Right atrium auricular region (tissue), 2 donors: ENCODE data around the gene RANGAP1. TPM values are rescaled to one million over a fixed set of nuclear protein-coding genes. Genes with fewer than 3 reads are reported as not detected.

Experiments used
- DNase-seq: peaks from one replicate; pipeline ENCODE4 v3.0.0-alpha.2; 2019; ENCODE audit warnings: low spot score
- H3K27ac ChIP-seq, 2 donors: fragments of 200-600 bp; sonication (generic); 1 replicate in 1 of 2; 2 replicates in 1 of 2; pipeline ENCODE4 v1.5.1; 2016 to 2019
- H3K27me3 ChIP-seq, 2 donors: fragments of 200-600 bp; sonication (generic); one replicate each; pipeline versions ENCODE4 v1.5.1 to v1.6.0; 2017 to 2019
- H3K36me3 ChIP-seq: fragments of 200-600 bp; sonication (generic); one replicate; pipeline ENCODE4 v1.5.1; 2016
- H3K4me1 ChIP-seq, 2 donors: fragments of 200-600 bp; sonication (generic); one replicate each; pipeline versions ENCODE4 v1.5.1 to v1.6.0; 2017 to 2019
- H3K4me3 ChIP-seq, 2 donors: fragments of 200-600 bp; sonication (generic); 1 replicate in 1 of 2; 2 replicates in 1 of 2; pipeline ENCODE4 v1.5.1; 2017 to 2019; ENCODE audit warnings: mild to moderate bottlenecking in 1 of 2, moderate library complexity in 1 of 2
- H3K9me3 ChIP-seq, 2 donors: fragments of 200-600 bp; sonication (generic); one replicate each; pipeline ENCODE4 v1.5.1; 2019
- total RNA-seq, 2 donors: library from RNA; depleted of rRNA; stranded (reverse); fragments of >200 nt; gene quantifications; one replicate each; pipeline ENCODE4 v1.1.0, GENCODE V29; 2016
- TF ChIP-seq, protein P1 (sequence below), 2 donors: fragments of 200-600 bp; sonication (generic); IDR thresholded peaks; one replicate each; pipeline ENCODE4 v1.5.1; 2019; ENCODE audit warnings: antibody characterized with exemption in 2 of 2

RANGAP1 gene
- total RNA-seq, 2 donors from 2014 or later, result 22.3 to 33.3 TPM

DNA sequence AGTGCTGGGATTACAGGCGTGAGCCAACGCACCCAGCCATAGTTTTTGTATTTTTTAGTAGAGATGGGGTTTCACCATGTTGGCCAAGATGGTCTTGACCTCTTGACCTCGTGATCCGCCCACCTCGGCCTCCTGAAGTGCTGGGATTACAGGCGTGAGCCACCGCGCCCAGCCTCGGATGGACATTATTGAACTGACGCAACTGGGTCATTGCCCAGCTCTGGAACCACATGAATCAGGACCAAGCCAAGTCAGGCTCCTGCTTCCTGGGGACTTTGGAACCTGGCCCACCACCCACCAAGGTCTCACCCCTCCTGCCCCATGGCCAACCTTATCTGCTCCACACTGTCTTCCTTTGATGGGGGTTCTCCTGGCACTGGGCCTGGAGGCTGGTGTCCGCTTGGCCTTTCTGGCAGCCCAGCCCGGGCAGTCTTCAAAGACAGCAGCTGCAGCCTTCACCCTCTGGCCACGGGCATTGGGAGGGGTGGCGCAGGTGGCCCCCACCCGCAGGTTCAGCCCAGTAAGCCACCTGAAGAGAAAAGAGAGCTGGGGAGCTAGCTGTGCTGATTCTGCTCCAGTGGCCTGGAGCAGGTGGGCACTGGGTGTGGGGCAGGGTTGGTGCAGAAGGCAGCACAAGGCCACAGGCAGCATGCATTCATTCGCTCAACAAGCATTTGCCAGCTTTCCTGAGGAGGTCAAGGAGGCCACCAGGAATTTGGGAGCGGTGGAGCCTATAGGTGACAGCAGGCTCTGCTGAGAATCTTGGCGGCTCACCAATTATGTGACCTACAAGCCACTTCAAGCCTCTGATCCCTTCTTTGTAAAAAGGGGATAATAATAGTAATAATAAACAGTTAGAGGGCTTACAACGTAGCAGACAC, 50.9 kb downstream of the RANGAP1 start:
- no peaks in the 10 kb centered on the region for H3K9me3 ChIP-seq

DNA sequence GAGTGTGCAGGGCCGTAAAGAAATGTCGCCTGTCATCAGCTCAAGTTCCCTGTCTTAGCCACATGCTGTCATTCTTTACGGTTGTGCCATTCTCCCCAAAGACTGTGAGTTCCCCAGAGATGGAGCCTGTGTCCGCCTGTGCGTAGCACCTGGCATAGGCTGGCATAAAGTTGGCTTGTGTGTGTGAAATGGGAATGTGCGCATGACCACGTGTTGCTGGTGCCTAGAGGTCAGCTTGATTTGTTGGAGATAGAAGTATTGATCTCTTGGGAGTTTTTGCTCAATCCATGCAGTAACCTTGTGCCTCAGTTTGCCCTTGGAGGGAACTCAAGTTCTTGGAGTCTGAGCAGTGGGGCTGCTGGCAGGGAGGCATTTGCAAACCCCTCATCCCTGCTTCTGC, 54.6 kb downstream of the RANGAP1 start:
- H3K36me3 ChIP-seq, result peaks cover 20% of the 10 kb centered on the region

More for the DNA sequence above, 50.9 kb downstream of the RANGAP1 start:
- H3K4me3 ChIP-seq, result no peak overlapping the region
- H3K4me1 ChIP-seq, result peaks cover 0 to 60% of the 10 kb centered on the region in 2 donors
- H3K36me3 ChIP-seq, result no peaks in the 10 kb centered on the region
- peak overlapping the region in 1 of 2 donors; percentile 54 for H3K27ac ChIP-seq
- no peaks in the 10 kb centered on the region for H3K27me3 ChIP-seq
- DNase-seq, result no peak
- TF ChIP-seq, protein P1, sequence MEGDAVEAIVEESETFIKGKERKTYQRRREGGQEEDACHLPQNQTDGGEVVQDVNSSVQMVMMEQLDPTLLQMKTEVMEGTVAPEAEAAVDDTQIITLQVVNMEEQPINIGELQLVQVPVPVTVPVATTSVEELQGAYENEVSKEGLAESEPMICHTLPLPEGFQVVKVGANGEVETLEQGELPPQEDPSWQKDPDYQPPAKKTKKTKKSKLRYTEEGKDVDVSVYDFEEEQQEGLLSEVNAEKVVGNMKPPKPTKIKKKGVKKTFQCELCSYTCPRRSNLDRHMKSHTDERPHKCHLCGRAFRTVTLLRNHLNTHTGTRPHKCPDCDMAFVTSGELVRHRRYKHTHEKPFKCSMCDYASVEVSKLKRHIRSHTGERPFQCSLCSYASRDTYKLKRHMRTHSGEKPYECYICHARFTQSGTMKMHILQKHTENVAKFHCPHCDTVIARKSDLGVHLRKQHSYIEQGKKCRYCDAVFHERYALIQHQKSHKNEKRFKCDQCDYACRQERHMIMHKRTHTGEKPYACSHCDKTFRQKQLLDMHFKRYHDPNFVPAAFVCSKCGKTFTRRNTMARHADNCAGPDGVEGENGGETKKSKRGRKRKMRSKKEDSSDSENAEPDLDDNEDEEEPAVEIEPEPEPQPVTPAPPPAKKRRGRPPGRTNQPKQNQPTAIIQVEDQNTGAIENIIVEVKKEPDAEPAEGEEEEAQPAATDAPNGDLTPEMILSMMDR (IDR thresholded peaks at IDR 0.05), result no peak

DNA sequence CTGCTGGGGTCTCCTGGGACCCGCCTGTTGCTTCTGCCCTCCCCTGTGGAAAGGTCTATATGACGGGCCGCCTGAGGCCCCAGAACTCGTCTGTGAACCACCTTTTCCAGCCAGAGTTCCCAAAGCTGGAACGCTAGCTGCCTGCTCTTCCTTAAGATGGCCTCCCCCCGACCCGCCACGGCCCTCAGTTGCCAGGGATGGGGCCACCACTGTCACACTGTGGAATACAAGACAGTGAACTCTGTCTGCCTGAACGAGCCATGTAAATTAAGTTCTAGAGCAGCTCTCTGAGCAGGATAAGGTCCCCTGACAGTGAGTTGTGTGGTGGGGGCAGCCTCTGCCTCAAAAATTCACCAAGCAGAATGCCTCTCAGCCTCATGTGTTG, 55.6 kb downstream of the RANGAP1 start:
- DNase-seq, result no peak
- no peak overlapping the region for H3K4me3 ChIP-seq
- TF ChIP-seq, protein P1 (IDR thresholded peaks at IDR 0.05), result no peak
- peaks cover 30% of the 10 kb centered on the region for H3K36me3 ChIP-seq
- H3K4me1 ChIP-seq, result peaks cover 0 to 42% of the 10 kb centered on the region in 2 donors
- H3K27ac ChIP-seq, result peak overlapping the region; percentile 25 to 27
- no peaks in the 10 kb centered on the region for H3K9me3 ChIP-seq
- H3K27me3 ChIP-seq, result no peaks in the 10 kb centered on the region

More for the DNA sequence above, 54.6 kb downstream of the RANGAP1 start:
- Histone ChIP-seq H3K27me3 (no peaks in the 10 kb centered on the region), H3K27ac (no peak overlapping the region), H3K4me1 (peaks cover 0 to 49% of the 10 kb centered on the region in 2 donors), H3K9me3 (no peaks in the 10 kb centered on the region), H3K4me3 (no peak overlapping the region)
- TF ChIP-seq, protein P1 (IDR thresholded peaks at IDR 0.05), result no peak
- DNase-seq, result no peak

DNA sequence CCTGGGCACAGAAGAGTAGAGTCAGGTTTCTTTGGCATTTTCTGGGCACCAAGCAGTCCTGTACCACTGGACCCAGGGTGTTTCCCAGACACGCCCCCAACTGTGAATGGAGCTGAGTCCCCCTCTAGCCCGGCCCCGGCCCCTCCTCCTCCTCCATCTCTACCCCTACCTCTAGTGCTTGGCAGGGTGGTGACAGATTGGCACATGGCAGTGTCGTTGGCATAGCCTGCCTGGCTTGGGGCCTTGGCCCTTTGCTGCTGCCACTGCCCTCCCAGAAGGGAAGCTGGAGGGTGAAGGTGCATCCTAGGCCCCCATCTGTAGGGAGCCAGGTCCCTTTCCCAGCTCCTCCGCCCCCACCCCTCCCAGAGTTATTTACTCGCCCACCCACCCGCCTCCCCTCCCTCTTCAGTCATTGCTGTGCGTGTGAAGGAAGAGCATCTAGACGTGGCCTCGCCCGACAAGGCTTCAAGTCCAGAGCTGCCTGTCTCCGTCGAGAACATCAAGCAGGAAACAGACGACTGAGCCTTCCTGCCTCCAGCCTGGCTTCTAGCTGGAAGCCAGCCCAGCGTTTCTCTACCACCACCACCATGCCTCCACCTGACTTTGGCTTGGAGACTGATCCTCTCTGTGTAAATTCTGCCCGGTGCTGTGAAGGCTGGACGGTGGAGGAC, 56.1 kb downstream of the RANGAP1 start:
- DNase-seq, result no peak
- Histone ChIP-seq H3K36me3 (peaks cover 35% of the 10 kb centered on the region), H3K4me3 (no peak overlapping the region), H3K4me1 (peaks cover 0 to 36% of the 10 kb centered on the region in 2 donors), H3K27ac (peak overlapping the region; percentile 18 to 25), H3K27me3 (no peaks in the 10 kb centered on the region), H3K9me3 (no peaks in the 10 kb centered on the region)
- TF ChIP-seq, protein P1 (IDR thresholded peaks at IDR 0.05), result no peak

DNA sequence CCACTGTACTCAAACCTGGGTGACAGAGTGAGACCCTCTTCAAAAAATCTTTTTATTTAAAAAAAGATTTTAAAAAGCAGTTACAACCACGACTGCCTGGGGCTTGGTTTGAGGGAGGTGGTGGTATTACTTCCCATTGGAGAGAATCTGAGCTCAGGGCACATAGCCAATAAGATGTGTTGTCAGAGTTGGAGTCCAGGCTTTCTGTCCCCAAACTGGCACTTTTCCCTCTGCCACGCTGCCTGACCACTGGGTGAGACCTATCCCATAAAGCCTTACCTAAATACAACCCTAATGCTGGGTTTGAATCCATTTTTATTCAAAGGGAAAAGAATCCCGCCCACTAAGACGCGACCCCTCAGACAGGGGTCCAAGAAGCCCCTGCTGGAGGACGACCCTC, 56.8 kb downstream of the RANGAP1 start:
- Histone ChIP-seq H3K27me3 (no peaks in the 10 kb centered on the region), H3K4me3 (no peak overlapping the region), H3K36me3 (peaks cover 40% of the 10 kb centered on the region), H3K4me1 (peaks cover 0 to 33% of the 10 kb centered on the region in 2 donors), H3K27ac (peak overlapping the region in 1 of 2 donors; percentile 25), H3K9me3 (no peaks in the 10 kb centered on the region)
- TF ChIP-seq, protein P1 (IDR thresholded peaks at IDR 0.05), result no peak
- DNase-seq, result no peak
